GM21367 (cell line): Measurements from ENCODE around the gene CTSA.
"Not testable (repeated sequence)": the region's sequence is repeated elsewhere in the genome, so short reads cannot be mapped to it uniquely, and the experiment has no call there.

Experiments
- ATAC-seq: cut with Tn5 transposase; IDR thresholded peaks from one replicate; pipeline ENCODE4 v1.9.1; 2021; ENCODE audit not compliant: unreplicated experiment

The CTSA gene

DNA sequence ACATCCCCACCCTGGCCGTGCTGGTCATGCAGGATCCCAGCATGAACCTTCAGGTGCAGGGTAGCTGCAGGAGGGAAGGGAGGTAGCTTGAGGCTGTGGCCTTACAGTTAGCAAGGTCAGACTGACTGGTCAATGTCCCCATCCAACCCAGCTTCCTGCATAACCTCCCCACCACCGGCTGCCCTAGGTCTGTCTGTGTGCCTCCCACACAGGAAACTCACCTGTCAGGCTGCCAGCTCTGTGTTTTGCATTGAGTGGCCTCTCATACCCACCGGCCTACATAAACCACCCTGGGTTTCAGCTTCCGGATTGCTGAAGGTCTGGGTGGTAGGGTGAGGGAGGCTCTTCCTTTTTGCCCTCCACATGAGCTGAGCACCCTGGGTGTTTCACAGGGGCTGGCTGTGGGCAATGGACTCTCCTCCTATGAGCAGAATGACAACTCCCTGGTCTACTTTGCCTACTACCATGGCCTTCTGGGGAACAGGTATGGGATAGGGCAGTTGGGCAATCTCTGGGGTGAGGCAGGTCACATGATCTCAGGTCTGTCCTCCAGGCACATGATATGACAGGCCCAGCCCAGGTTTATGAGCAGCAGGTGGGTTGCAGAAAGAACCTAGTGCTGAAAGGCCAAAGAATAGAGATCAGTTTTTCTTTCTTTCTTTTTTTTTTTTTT, 1.8 kb downstream of the CTSA start:
- ATAC-seq = no peak

DNA sequence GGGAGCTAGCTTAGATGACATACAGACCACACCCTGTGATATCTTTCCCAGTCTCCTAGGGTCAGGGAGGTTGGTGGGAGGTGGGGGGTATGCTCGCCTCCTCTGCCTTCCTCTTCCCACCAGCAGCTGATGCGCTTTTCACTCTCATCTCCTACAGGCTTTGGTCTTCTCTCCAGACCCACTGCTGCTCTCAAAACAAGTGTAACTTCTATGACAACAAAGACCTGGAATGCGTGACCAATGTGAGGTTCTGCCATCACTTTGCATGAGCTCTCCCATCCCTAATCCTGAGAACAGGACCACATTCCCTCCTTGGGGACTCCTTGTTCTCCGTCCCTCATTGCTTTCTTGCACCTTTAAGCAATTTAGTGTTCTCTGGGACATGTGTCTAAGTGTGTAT, 2.7 kb downstream of the CTSA start:
- no peak for ATAC-seq

- ATAC-seq = no peak
Observed at GRCh38 chr20:45894797-45895196, 3.7 kb downstream of the CTSA start.

DNA sequence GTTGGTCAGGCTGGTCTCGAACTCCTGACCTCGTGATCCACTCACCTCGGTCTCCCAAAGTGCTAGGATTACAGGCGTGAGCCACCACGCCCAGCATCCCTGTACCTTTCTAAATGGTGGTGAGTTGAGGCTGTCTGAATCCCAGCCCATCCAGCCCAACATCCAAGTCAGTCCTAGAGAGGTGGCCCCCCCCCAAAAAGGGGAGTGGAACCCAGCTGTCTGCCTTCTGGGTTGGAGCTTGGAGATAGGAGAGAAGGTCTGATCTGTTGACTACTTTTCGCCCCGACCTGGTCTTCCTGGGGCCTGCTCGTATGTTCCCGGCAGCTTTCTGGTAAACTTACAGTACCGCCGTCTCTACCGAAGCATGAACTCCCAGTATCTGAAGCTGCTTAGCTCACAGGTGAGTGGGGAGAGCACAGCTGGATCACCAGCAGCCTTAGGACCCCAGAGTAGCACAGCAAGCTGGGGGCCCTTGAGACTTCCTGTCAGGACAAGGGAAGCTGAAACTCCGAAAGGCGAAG, 5.6 kb downstream of the CTSA start:
- ATAC-seq = no peak

DNA sequence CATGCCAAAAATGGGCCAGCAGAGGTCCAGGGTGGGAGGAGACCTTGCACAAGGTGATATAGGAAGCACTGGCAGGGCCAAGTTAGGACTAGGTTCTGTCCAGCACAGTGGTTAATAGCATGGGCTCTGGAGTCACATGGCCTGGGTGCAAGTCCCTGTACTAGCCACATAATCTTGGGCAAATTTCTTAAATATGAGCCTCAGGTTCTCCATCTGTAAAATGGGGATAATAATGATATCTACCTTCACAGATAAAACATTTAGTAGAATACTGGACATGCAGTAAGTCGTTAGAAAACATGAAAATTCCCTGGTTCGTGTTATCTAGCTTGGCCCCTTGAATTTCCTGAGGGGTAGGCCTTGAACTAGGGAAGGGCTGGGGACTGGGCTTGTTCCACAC, 6.2 kb downstream of the CTSA start:
- no peak for ATAC-seq

- no peak for ATAC-seq
Observed at GRCh38 chr20:45897692-45898091, 6.6 kb downstream of the CTSA start.

DNA sequence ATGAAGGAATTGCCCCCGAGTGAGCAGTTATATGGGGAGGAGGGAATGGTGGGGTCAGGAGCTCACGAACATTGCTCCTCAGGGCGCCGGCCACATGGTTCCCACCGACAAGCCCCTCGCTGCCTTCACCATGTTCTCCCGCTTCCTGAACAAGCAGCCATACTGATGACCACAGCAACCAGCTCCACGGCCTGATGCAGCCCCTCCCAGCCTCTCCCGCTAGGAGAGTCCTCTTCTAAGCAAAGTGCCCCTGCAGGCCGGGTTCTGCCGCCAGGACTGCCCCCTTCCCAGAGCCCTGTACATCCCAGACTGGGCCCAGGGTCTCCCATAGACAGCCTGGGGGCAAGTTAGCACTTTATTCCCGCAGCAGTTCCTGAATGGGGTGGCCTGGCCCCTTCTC, 7.2 kb downstream of the CTSA start:
- ATAC-seq = no peak

DNA sequence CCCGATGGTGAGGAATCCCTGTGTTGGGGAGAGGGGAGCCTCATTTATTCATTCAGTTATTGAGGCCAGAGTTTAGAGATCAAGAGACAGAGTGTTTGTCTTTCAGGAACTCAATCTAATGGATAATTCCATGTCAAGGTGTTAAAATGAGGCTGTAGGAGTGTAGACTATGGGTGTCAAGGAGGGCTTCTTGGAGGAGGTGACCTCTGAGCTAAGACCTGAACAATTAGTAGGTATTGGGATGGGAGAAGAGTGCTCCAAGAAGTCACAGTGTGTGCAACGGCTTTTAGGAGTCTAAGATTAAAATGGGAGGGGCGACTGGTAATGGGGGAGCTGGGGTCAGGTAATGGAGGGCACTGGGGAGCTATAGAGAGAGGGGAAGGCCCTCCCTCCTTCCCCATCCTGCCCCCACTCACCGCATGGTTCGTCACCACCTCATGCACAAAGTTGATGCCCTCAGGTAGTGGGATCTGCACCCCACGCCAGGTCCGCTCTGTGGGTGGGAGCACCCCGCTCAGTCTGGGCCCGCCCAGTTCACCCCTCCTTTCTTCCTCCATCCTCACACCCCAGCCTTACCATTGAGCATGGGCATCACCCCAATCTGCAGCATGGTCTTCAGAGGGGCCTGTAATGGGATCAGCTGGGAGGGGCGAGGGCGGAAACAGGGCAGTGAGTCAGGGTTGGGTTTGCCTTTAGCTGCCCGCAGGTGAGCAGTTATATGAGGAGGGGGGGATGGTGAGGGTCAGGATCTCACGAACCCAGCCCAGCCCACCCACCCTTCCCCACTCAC, 8.1 kb downstream of the CTSA start:
- no peak for ATAC-seq

GRCh38 chr20:45901332-45901731, 10.2 kb downstream of the CTSA start:
- not testable (repeated sequence) for ATAC-seq

DNA sequence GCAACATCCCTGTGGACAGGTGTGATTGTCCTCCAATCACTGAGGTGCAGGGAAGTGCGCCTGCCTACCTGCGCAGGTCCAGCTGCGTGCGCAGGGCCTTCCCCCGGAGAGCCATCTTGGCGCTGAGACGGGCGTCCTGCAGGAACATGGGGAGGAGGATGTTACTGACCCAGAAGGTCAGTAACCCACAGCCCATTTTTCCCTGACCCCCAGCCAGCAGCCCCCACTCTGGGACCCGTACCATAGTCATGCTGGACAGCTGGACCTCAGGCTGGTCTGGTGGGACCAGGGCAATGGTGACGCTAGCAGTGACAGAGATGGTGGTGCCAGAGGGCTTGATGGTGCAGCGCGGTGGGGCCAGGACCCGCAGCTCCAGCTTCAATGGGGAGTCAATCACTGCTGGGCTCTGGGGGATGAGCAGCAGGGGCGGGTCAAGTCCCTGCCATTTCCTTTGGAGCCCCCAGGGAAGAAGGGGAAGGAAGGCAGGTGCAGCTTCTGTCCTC, 11.1 kb downstream of the CTSA start:
- ATAC-seq = no peak

- no peak for ATAC-seq
Observed at GRCh38 chr20:45904583-45905504, 13.7 kb downstream of the CTSA start.

GRCh38 chr20:45905505-45906079, 14.5 kb downstream of the CTSA start:
- no peak for ATAC-seq

- no peak for ATAC-seq
Observed at GRCh38 chr20:45907219-45907948, 16.2 kb downstream of the CTSA start.

- no peak for ATAC-seq
Observed at GRCh38 chr20:45908084-45908483, 16.9 kb downstream of the CTSA start.

- ATAC-seq = no peak
Observed at GRCh38 chr20:45909336-45909808, 18.2 kb downstream of the CTSA start.

GRCh38 chr20:45909817-45910669, 18.9 kb downstream of the CTSA start:
- ATAC-seq = no peak

GRCh38 chr20:45910670-45911485, 19.7 kb downstream of the CTSA start:
- peak; percentile 69 for ATAC-seq
